ENCODE results near the gene SMG6.
"Not testable (repeated sequence)": the region's sequence is repeated elsewhere in the genome, so short reads cannot be mapped to it uniquely, and the experiment has no call there.

Gene SMG6

GRCh38 chr17:2264067-2264860 is 39.3 kb downstream of the SMG6 start:
- H3K36me3 ChIP-seq (ENCODE audit: control insufficient read depth, insufficient read depth, low read length): peaks cover 2% of the 10 kb centered on the region; the same call in 1 of the 2 replicates
- H3K4me3 ChIP-seq (replicated peaks; ENCODE audit: low read depth, low read length): no peak overlapping the region
- H3K27me3 ChIP-seq (replicated peaks; ENCODE audit: control insufficient read depth, insufficient read depth, low read length): no peaks in the 10 kb centered on the region
- DNase-seq (ENCODE audit: extremely low read depth, insufficient read length): no peak
- TF ChIP-seq CTCF (IDR thresholded peaks at IDR 0.05; ENCODE audit: insufficient read depth, low read length, poor library complexity, severe bottlenecking): no peak

DNA sequence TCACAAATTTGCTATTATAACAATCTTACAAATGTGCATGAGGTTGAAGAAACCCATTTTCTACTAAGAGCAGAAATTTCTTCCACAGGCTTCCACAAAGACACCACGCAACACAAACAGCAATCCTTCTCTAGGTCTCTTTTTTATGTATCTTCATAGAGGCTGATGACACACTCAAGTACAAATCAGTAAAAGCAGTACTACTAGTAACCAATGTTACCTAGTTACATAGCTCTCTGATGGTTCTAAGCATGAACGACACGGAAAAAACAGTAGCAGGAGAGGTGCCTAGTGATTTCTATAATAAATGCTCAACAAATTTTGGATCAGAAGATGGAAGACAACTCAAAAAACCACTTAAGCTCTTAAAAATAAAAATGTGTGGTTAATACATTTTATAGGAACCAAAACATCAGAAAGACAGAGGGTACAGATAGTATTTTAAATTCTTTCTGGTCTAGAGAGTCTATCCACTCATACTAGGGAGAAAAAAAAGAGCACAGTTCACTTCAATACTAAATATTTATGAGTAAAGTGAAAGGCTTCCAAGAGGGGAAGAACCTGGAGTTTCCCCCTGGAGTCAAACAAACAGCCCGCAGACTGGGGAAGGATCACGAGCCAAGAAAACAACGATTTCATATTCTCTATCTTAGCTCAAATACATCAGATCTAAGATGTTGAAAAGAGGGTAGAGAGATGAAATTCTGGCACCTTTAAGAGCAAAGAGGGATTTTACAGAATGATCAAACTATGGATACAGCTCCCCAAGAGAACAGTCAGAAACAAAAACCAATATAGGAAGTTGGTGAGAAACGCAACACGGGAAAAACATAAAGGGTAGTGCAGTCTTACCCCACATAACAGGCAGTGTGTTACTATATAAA is 40.2 kb downstream of the SMG6 start:
- Histone ChIP-seq H3K36me3 (ENCODE audit: control insufficient read depth, insufficient read depth, low read length) (peaks cover 2% of the 10 kb centered on the region; the same call in 1 of the 2 replicates), H3K27me3 (replicated peaks; ENCODE audit: control insufficient read depth, insufficient read depth, low read length) (no peaks in the 10 kb centered on the region), H3K4me3 (replicated peaks; ENCODE audit: low read depth, low read length) (no peak overlapping the region)
- no peak for DNase-seq (ENCODE audit: extremely low read depth, insufficient read length)
- TF ChIP-seq CTCF (IDR thresholded peaks at IDR 0.05; ENCODE audit: insufficient read depth, low read length, poor library complexity, severe bottlenecking): no peak

DNA sequence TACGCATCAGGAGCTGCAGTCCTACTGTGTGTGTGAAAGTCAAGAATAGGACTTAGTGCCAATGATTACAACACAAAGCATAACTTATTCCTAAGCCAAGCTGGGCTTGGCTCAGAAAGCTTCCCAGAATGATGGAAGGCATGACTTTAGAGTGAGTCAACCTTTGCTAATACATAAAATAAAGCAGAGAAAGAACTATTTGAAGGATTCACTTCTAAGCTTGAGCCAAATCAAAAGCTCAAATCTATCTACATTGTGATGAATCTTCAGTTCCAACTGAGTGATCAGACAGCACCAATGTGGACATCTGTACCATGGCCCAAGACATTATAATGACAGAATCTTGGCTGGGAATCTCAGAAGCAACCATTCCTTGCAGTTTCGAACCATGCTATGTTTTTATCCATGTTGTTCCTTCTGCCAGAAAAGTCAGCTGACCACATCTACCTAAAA is 41.4 kb downstream of the SMG6 start:
- Histone ChIP-seq H3K27me3 (replicated peaks; ENCODE audit: control insufficient read depth, insufficient read depth, low read length) (no peaks in the 10 kb centered on the region), H3K4me3 (replicated peaks; ENCODE audit: low read depth, low read length) (no peak overlapping the region), H3K36me3 (ENCODE audit: control insufficient read depth, insufficient read depth, low read length) (no peaks in the 10 kb centered on the region; the same call in 1 of the 2 replicates)
- no peak for TF ChIP-seq CTCF (IDR thresholded peaks at IDR 0.05; ENCODE audit: insufficient read depth, low read length, poor library complexity, severe bottlenecking)
- no peak for DNase-seq (ENCODE audit: extremely low read depth, insufficient read length)

- no peaks in the 10 kb centered on the region for H3K27me3 ChIP-seq (replicated peaks; ENCODE audit: control insufficient read depth, insufficient read depth, low read length)
- no peaks in the 10 kb centered on the region; the same call in 1 of the 2 replicates for H3K36me3 ChIP-seq (ENCODE audit: control insufficient read depth, insufficient read depth, low read length)
- no peak for TF ChIP-seq CTCF (IDR thresholded peaks at IDR 0.05; ENCODE audit: insufficient read depth, low read length, poor library complexity, severe bottlenecking)
- peak overlapping the region; percentile 47 for H3K4me3 ChIP-seq (replicated peaks; ENCODE audit: low read depth, low read length)
- peak; percentile 52 for DNase-seq (ENCODE audit: extremely low read depth, insufficient read length)
Measured at GRCh38 chr17:2259769-2260536, 43.6 kb downstream of the SMG6 start.

DNA sequence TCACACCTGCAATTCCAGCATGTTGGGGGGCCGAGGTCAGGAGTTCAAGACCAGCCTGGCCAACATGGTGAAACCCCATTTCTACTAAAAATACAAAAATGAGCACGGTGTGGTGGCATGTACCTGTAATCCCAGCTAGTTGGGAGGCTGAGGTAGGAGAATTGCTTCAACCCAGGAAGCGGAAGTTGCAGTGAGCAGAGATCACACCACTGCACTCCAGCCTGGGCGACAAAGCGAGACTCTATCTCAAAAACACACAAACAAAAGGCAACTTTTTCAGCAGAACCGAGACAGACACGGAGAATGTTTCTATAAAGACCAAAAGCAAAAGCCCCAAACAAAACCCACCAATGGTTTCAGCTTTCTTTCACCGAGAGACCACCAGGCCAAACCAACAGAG is 44.8 kb downstream of the SMG6 start:
- H3K27me3 ChIP-seq (replicated peaks; ENCODE audit: control insufficient read depth, insufficient read depth, low read length); DNase-seq (ENCODE audit: extremely low read depth, insufficient read length); H3K36me3 ChIP-seq (ENCODE audit: control insufficient read depth, insufficient read depth, low read length): not testable (repeated sequence)
- peak overlapping the region; percentile 13; the same call in 1 of the 2 replicates for H3K4me3 ChIP-seq (replicated peaks; ENCODE audit: low read depth, low read length)
